NCI-H748 treated with DMSO at 0.1 percent for 48 hours (cell line): Measurements from ENCODE around the gene PRR15L.
A peak's percentile ranks its signal among the peaks of the same experiment; 100 is the strongest.
"Not testable (repeated sequence)": the region's sequence is repeated elsewhere in the genome, so short reads cannot be mapped to it uniquely, and the experiment has no call there.

Experiments
- DNase-seq: peaks from one replicate; lab custom pipeline; 2025; lab: John Stamatoyannopoulos, UW

Gene PRR15L

GRCh38 chr17:47988445-47988844 is 30.8 kb upstream of the PRR15L start:
- not testable (repeated sequence) for DNase-seq

GRCh38 chr17:47987240-47987835 is 29.7 kb upstream of the PRR15L start:
- DNase-seq = no peak

- no peak for DNase-seq
Observed at GRCh38 chr17:47986520-47986919, 28.8 kb upstream of the PRR15L start.

GRCh38 chr17:47983492-47984223 is 26.0 kb upstream of the PRR15L start:
- no peak for DNase-seq

- DNase-seq = no peak
Observed at GRCh38 chr17:47982645-47983390, 25.1 kb upstream of the PRR15L start.

GRCh38 chr17:47982091-47982617 is 24.5 kb upstream of the PRR15L start:
- no peak for DNase-seq

- no peak for DNase-seq
Observed at GRCh38 chr17:47981462-47981861, 23.8 kb upstream of the PRR15L start.

GRCh38 chr17:47980541-47980940 is 22.9 kb upstream of the PRR15L start:
- DNase-seq = no peak

GRCh38 chr17:47978324-47978723 is 20.6 kb upstream of the PRR15L start:
- DNase-seq = peak; percentile 8

- DNase-seq = no peak
Observed at GRCh38 chr17:47975823-47976205, 18.1 kb upstream of the PRR15L start.

GRCh38 chr17:47975189-47975822 is 17.6 kb upstream of the PRR15L start:
- no peak for DNase-seq

GRCh38 chr17:47973541-47973940 is 15.9 kb upstream of the PRR15L start:
- no peak for DNase-seq

GRCh38 chr17:47970725-47971499 is 13.2 kb upstream of the PRR15L start, which contains the start of gene CDK5RAP3:
Gene CDK5RAP3 (plus strand): TSS chr17:47971113. CDS start chr17:47971147, 34 bp downstream.
- peak; percentile 98 for DNase-seq

GRCh38 chr17:47969930-47970724 is 12.4 kb upstream of the PRR15L start:
- DNase-seq = no peak

- no peak for DNase-seq
Observed at GRCh38 chr17:47968836-47969235, 11.2 kb upstream of the PRR15L start.

- DNase-seq = no peak
Observed at GRCh38 chr17:47967607-47968252, 10.0 kb upstream of the PRR15L start.

GRCh38 chr17:47966079-47966519 is 8.4 kb upstream of the PRR15L start:
- DNase-seq = no peak

- no peak for DNase-seq
Observed at GRCh38 chr17:47964856-47965255, 7.2 kb upstream of the PRR15L start.

- DNase-seq = no peak
Observed at GRCh38 chr17:47962901-47963300, 5.2 kb upstream of the PRR15L start.

- DNase-seq = no peak
Observed at GRCh38 chr17:47961406-47961805, 3.7 kb upstream of the PRR15L start.
